SH-SY5Y (cell line): ENCODE measurements around the gene SEMA3D.

Experiments used
- GATA2 ChIP-seq: IDR thresholded peaks from 2 replicates; pipeline ENCODE4 v1.6.1; 2011; ENCODE audit warnings: mild to moderate bottlenecking, low read depth, low read length
- GATA3 ChIP-seq: IDR thresholded peaks from 2 replicates; pipeline ENCODE4 v1.6.1; 2011; ENCODE audit warnings: low read depth, mild to moderate bottlenecking, low read length, moderate library complexity

GRCh38 chr7:85097844-85098243 is 89.0 kb downstream of the SEMA3D start:
- TF ChIP-seq GATA2 (no peak), GATA3 (no peak)
